EL (cell line): Measurements from ENCODE around the gene NSMF.

Experiments used
- DNase-seq: peaks from one replicate; pipeline ENCODE4 v3.0.0-alpha.2; 2016

The NSMF gene, protein sequence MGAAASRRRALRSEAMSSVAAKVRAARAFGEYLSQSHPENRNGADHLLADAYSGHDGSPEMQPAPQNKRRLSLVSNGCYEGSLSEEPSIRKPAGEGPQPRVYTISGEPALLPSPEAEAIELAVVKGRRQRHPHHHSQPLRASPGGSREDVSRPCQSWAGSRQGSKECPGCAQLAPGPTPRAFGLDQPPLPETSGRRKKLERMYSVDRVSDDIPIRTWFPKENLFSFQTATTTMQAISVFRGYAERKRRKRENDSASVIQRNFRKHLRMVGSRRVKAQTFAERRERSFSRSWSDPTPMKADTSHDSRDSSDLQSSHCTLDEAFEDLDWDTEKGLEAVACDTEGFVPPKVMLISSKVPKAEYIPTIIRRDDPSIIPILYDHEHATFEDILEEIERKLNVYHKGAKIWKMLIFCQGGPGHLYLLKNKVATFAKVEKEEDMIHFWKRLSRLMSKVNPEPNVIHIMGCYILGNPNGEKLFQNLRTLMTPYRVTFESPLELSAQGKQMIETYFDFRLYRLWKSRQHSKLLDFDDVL

DNA sequence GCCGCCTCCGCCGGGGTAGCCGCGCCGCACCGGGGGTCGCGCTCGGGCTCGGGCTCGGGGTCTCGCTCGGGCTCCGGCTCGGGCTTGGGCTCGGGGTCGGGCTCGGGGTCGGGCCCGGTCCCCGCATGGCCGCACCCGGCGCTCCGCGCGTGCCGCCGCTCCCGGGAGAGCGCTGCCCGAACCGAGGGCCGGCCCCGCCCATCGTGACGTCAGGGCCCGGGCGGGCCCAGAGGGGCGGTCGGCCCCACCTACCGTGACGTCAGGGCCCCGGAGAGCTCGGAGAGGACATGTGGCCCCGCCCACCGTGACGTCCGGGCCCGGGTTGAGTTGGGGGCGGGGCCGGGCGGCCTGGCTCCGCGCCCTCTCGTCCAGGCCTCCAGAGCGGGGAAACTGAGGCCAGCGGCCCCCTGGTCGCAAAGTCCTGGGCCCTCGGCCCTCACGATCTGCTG lies at the start of gene NSMF:
TSS of gene NSMF (minus strand) at position 183 of the 449 bp plus-strand sequence. CDS start 232 bp downstream, outside the sequence.
- peak; percentile 89 for DNase-seq

DNA sequence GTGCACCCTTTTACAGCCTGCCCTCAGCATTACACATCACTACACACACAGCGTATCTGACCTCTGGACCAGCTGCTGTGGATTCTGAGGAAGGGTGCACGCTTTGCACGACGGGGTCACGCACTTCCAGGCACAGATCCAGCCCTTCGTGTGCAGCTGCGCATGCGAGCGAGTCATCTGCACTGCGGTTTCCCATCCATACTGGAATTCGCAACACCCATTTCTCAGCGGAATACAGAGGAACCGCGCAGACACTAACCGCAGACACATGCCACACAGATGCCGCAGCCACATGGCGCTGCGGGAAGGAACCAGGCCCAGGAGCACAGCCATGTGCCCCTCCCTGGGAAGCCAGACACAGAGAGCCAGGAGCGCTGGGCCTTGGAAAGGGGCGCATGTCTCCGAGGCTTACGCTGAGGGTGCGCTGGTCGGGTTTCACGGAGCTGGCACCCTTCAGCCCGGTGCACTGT lies 47.6 kb upstream of the NSMF start:
- peak; percentile 80 for DNase-seq

DNA sequence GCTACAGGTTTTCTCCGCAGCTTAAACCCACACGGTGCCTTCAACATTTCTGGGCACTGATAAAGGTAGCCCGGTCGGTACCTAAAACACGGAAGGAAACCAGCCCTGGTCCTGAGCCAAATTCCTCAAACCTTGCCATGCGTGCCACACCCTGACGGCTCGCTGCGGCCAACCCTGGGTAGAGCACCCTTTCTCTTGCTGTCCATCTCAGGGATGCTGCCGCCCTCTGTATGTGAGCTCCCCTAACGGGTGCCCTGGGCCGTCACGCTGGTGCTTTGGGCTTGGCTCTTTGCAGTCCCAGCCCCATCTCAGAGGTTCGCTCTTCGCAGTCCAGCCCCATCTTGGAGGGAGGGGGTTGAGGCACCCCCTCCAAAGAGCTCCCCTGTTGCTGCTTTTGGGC lies 47.1 kb upstream of the NSMF start:
- no peak for DNase-seq

DNA sequence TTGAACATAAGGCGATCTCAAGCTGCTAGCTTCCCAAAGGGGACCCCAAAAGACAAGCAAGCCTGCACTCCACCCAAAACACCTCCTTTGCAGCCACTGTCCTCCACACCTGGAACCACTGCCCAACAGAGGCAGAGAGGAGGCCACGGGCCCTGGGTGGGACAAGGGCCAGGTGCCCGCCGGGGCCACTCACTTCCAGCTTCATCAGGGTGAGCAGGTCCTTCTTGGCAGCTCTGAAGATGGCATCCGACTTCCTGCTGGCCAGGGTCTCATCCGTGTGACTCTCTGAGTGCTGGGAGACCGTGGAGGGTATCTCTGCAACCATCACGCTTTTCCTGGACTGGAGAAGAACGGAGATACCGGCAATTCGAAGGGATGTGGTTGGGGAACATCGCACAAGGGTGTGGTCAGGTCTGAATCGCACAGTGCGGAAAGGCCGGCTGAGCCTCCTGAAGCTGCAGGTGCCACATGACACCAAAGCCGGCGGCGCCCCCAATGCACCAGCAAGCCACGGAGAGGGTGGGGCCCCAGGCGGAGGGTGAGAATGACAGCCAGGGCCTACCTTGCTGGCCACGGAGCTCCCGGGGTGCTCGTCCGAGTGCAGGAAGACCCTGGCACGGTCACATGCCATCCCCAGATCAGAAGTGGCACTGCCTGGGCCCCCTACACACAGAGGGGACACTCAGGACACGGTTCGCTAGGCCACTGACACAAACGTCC lies 46.4 kb upstream of the NSMF start:
- DNase-seq = no peak

DNA sequence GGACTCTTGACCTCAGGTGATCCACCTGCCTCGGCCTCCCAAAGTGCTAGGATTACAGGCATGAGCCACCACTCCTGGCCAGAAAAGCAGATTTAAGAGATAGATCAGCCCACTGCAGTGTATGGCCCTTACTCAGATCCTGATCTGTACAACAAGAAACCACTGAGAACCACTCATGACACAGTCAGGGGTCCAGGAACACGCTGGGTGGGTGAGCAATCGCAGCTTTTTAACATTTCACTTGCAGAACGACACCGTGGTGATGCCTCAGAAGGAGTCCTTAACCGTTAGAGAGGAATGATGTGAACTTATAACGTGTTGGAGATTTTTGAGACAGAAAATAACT lies 45.3 kb upstream of the NSMF start:
- no peak for DNase-seq

DNA sequence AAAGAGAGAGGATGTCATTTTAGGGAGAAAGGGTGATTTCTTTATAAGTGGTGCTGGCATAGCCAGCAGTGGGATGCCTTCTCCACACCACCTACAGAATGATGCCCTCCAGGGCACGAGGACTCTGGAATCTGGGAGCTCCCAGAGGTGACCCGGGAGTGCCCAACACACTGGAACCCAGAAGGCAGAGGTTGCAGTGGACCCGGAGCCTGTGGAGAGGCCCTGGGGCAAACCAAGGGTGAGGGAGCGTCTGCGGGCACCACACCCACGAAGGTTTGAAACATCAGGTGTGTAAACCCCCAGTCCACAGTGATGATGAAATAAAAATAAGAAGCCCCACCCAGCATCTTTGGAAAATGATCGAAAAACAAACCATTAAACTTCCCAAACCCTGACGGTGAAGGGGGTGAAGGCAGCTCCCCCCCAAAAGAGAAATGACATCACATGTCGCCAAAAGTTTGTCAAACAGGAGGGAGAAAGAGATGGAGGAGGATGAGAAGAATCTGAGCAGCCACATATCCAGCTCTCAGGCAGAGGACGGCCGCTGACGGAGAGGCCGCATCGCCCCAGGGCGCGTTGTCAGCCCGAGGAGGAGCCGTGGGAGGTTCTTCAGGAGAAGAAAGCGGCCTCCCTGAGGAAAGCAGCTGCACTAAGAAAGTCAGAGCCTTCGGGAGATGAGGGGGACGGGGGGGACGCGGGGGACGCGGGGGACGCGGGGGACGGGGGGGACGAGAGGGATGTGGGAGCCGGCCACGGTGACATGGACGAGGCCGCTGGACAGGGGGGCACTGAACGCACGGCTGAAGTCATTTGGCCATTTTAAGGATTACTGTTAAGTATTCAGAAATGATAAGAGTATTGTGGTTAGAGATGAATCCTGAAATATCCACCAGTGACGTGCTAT lies 43.1 kb upstream of the NSMF start:
- DNase-seq = no peak

DNA sequence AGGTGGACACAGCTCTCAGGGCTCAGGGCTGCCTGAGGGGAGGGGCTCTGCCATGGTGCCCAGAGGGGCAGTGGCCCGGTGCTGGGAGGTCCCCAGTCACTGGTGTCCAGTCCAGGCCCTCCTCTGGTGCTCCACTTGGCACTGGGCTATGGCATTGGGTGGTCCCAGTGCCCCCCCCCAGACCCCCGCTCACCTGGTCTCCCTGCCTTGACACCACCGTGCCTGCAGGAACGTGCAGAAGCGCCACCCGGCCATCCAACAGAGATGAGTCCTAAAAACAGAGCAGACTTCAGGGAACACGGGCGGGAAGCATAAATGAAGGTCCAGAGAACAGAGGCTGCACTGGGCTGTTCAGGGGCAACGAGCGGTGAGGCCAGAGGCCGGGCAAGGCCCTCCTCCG lies 42.3 kb upstream of the NSMF start:
- no peak for DNase-seq

DNA sequence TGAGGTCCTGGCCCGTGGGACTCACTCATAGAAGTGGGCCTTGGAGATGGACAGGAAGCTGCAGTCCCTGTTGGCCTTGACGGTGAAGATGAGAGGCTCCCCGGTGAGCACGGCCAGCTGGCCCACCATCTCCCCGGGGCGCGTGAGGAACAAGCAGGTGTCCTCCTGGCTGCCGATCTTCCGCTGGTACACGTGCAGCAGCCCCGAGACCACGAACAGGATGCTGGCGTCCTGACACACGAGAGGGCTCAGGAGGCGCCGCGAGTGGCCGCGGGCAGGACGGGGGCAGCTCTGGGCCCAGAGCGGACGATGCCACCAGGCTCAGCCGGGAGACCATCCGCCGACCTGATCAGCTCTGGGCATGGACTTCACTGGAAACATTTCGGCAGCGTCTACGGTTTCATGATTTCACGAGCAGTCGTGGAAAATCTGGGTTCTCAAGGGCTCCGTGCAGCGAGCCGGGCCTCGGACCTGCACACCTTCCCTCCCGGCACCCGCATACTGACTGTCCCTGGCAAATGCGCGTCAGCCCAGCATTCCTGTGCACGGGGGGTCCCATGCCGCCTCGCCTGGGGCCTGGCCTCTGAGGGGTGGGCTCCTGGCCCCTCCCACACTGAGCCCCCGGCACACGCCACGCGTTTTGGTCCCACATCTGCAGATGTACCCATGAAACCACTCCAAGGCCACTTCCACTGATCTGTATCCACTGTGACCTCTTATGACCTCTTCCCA lies 41.7 kb upstream of the NSMF start:
- DNase-seq = no peak

DNA sequence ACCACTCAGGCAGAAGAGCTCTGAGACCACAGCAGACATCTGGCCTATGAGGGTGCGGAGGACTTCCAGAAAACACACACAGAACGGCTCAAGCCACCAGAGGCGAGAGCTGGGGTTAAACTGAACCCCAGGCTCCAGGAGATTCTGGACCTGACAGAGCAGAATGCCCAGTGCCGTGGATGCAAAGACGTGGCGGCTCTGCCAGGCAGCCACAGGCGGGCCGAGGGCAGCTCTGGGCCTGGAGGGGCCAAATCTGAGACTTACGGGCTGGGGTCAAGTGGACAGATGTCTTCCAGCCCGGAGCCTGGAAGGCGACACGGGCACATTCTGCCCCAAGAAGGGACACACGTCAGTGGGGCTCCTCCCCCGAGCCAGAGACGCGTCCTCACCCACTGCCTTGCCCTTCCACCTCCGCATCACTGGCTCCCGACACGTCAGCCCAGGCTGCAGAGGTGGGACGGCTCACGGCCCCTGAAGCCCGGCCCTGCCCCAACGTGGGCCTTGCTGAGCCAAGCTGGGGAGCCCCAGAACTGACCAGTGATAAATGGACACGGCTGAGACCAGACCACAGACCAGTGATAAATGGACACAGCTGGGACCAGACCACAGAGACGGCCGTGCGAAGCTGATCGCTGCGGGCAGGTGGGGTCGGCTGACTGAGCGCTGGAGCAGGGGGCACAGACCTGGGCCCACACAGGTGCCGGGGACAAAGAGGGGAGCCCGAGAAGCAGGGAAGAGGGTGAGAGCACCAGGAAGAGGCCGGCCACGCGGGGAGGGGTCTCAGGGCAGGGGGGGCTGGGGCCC lies 40.9 kb upstream of the NSMF start:
- no peak for DNase-seq

DNA sequence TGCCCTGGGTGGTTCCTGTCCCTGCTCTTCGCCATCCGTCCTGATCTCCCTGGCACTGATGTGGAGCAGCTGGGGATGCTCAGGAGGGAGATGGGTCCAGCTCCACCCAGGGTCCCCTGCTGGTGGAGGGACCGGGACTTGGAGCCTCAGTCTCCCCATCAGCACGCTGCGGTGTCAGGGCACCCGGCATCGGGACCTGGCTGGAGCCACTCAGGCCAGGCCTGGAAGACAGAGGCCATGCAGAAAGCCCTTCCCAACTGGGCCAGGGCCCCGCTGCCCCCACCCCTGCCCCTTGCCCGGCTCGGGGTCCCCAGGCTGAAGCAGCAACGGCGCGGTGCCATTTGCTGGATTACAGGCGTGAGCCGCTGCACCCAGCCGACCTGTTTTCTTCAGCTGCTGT lies 40.3 kb upstream of the NSMF start:
- DNase-seq = no peak

DNA sequence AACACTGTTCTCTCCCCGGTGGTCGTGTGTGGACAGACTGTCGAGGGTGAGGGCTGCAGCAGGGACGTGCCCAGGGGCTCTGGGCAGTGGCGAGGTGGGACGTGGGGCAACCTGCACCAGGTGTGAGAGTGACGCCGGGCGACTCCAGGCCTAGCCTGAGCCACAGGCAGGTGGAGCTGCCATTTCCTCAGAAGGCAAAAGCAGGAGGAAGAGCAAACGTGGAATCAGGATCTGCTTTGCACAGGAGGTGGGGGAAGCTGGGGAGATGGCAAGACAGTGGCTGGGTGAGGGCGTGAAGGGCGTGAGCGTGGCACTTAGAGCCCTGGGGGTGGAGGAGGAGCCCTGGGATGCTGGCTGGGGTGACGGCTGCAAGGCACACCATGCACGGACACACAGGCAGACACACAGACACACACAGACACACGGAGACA lies 39.6 kb upstream of the NSMF start:
- no peak for DNase-seq

DNA sequence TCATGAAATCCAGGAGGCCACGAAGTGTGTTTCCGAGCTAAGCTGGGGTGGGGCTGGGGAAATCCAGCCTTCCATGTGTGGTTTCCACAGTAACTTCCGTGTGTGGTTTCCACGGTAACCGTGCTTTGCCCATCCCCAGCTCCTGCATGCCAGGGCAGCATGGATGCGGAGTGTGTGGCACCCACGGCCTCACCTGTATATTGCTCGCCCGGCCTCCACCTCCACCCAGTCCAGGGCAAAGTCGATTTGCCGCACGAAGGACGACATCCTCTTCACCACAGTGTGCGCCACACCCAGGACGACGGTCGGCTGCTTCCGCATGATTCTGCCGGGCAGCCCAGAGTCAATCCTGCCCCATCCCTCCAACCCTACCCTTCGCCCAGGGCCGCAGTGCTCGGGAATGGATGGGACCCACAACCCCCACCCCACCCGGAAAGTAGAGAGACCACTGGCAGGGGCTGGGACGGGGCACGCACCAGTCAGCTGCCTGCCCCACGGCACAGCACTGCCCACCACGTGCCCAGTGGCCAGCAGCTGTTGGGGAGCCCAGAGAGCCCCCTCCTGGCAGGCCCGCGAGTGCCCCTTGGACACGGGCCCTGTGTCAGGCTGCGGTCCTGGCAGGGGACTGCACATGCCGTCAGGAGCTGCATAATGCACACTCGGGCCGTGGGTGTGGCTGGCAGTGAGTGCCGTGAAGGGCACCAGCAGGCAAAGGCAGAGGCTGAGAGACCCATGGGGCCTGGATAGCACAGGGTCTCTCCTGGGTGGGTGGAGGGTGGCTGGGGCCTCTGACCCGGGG lies 39.0 kb upstream of the NSMF start:
- no peak for DNase-seq

DNA sequence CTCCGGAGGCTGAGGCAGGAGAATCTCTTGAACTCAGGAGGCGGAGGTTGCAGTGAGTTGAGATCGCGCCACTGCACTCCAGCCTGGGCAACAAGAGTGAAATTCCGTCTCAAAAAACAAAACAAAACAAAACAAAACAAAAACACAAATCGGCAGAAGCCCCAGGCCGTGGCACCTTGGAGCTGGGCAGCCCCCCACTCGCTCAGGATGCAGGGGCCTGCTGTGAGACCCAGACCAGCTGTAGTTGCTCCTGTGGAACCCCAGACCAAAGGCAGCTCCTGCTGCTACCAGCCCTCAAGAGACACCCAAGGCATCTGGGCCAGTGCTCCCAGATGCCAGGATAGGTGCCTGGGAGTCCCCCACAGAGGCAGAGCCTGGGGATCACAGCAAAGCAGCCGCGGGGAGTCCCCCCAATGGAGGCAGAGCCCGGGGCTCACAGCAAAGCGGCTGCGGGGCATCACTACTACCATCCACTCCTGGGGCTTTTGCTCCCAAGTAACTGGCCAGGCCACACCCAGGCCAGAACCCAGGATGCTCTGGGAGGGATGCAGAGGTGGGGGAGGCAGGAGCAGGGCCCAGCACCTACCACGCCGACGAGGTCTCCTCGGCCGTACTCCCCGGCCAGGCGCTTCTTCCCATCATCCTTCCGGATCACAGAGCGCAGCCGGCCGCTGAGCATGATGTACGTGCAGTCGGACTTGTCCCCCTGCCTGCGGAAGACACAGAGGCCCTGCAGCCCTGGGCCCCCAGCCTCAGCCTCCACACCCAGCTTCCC lies 37.7 kb upstream of the NSMF start:
- DNase-seq = no peak

DNA sequence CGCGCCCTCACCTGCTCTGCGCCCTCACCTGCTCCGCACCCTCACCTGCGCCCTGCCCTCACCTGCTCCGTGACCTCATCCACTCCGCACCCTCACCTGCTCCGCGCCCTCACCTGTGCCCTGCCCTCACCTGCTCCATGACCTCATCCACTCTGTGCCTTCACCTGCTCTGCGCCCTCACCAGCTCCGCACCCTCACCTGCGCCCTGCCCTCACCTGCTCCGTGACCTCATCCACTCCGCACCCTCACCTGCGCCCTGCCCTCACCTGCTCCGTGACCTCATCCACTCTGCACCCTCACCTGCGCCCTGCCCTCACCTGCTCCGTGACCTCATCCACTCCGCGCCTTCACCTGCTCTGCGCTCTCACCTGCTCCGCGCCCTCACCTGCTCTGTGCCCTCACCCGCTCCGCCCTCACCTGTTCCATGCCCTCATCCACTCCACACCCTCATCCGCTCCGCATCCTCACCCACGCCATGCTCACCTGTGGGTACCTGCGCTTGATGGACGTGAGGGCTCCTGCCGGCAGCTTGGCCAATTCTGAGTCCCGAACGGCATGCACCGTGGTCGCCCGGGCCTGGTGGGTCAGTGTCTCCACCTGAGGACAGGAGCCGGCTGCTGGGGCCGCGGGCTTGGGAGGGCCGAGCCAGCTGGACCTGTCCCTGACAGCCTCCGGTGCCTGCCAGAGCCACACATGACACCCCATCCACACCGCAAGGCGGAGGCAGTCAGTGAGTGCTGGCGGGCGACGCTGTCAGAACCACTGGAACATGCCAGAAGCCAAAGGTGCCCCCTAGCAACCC lies 35.6 kb upstream of the NSMF start:
- DNase-seq = no peak

DNA sequence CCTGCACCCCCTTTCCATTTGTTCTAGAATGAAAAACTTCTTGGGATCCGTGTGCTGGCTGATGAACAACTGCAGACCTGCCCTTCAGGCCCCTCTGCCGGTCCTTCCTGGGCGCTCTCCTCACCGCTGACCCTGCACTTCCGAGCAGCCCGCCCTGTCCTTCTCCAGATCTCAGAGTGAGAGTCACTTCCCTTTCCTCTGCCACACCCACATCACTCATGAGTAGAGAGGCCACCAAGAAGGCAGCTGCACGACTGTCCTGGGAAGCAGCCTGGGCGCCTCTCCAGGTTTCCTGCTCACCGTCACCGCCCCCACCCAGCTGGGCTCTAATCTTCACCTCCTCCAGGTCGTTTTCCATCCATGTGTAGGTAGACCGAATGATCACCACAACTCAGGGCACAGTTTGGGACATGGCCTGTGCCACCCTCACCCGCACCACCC lies 35.0 kb upstream of the NSMF start:
- DNase-seq = no peak

DNA sequence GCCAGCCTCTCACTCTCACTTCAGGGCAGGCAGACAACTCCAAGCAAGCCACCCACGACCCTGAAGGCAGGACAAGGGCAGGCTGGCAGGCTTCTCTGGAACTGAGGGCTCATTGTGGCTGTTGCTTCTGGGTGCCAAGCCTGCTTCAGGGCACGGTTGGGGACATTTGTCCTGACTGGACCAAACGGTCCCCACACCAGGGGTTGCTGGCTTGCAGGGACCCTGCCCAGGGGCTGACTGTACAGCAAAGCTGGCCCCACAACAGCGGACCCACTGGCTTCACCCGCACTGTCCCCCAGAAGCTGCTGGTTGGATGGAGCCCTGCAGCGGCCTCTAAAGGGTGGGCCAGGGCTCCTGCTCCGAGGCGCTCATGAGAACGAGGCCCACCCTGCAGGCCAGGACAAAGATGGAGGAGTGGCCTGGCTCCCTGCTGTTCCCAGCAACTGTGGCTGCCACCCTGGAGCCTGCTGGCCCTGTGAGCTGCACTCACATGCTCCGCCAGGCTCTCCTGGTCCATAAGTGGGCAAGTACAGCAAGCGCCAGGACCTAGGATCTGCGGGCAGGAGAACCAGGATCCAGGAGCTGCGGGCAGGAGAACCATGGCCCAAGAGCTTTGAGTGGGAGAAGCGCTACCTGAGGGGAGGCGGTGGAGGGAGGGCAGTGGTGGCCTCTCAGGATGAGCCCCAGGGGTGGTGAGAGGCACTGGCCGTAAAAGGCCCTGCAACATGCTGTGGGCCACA lies 34.4 kb upstream of the NSMF start:
- no peak for DNase-seq

DNA sequence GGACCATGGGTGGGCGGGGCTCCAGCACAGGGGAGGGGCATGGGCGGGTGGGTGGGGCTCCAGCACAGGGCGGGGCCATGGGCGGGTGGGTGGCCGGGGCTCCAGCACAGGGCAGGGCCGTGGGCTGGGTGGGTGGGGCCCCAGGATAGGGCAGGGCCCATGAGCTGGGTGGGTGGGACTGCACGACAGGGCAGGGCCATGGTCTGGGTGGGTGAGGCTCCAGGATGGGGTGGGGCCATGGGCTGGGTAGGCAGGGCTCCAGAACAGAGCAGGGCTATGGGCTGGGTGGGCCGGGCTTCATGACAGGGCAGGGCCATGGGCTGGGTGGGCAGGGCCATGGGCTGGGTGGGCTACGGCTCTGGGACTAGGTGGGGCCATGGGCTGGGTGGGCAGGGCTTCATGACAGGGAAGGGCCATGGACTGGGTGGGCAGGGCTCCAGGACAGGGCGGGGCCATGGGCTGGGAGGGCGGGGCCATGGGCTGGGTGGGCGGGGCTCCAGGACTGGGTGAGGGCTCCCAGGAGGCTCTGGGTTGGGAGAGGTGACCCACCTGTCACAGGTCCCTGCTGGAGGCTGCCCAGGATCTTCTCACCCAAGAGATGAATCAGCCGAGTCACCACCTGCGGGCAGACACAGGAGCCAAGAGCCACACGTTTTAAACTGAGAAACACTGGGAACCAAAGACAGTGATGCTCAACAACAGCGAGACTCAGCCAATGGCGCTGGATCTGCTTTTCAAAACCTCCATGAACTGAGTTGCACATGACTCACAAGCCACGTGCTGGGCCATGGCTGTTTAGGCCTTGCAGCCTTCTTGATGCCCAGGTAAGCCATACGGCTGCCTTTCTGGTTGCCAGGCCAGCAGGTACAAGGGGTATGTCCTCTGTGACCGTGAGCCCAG lies 33.6 kb upstream of the NSMF start:
- no peak for DNase-seq
